HG02588 (cell line): Measurements from ENCODE around the gene SHISA6.

Source experiments
- ATAC-seq: cut with Tn5 transposase; IDR thresholded peaks from one replicate; pipeline ENCODE4 v1.9.1; 2021; ENCODE audit warnings: mild to moderate bottlenecking, moderate library complexity; ENCODE audit not compliant: unreplicated experiment

The SHISA6 gene

GRCh38 chr17:11340803-11341202, 99.8 kb downstream of the SHISA6 start:
- no peak for ATAC-seq

- no peak for ATAC-seq
These were observed 101.1 kb downstream of the SHISA6 start for GRCh38 chr17:11342138-11342537.

GRCh38 chr17:11349106-11349505, 108.1 kb downstream of the SHISA6 start:
- no peak for ATAC-seq

GRCh38 chr17:11351479-11351878, 110.5 kb downstream of the SHISA6 start:
- no peak for ATAC-seq

- no peak for ATAC-seq
These were observed 112.6 kb downstream of the SHISA6 start for GRCh38 chr17:11353601-11354000.

- no peak for ATAC-seq
These were observed 115.4 kb downstream of the SHISA6 start for GRCh38 chr17:11356371-11356770.

GRCh38 chr17:11363565-11364117, 122.6 kb downstream of the SHISA6 start:
- ATAC-seq, result no peak

GRCh38 chr17:11366272-11366850, 125.3 kb downstream of the SHISA6 start:
- ATAC-seq, result no peak

- ATAC-seq, result no peak
These were observed 128.6 kb downstream of the SHISA6 start for GRCh38 chr17:11369575-11369974.

GRCh38 chr17:11372692-11373091, 131.7 kb downstream of the SHISA6 start:
- no peak for ATAC-seq

GRCh38 chr17:11378506-11378905, 137.5 kb downstream of the SHISA6 start:
- no peak for ATAC-seq

GRCh38 chr17:11380761-11381160, 139.7 kb downstream of the SHISA6 start:
- ATAC-seq, result no peak

- no peak for ATAC-seq
These were observed 142.1 kb downstream of the SHISA6 start for GRCh38 chr17:11383157-11383556.

- no peak for ATAC-seq
These were observed 143.1 kb downstream of the SHISA6 start for GRCh38 chr17:11384131-11384530.

- ATAC-seq, result no peak
These were observed 146.6 kb downstream of the SHISA6 start for GRCh38 chr17:11387610-11388009.

GRCh38 chr17:11388054-11388453, 147.0 kb downstream of the SHISA6 start:
- no peak for ATAC-seq

- no peak for ATAC-seq
These were observed 148.6 kb downstream of the SHISA6 start for GRCh38 chr17:11389583-11389982.

- no peak for ATAC-seq
These were observed 150.1 kb downstream of the SHISA6 start for GRCh38 chr17:11391134-11391533.

GRCh38 chr17:11404431-11405276, 163.6 kb downstream of the SHISA6 start:
- ATAC-seq, result no peak

GRCh38 chr17:11406716-11407115, 165.7 kb downstream of the SHISA6 start:
- ATAC-seq, result no peak

GRCh38 chr17:11412654-11413053, 171.6 kb downstream of the SHISA6 start:
- ATAC-seq, result no peak

- ATAC-seq, result no peak
These were observed 177.3 kb downstream of the SHISA6 start for GRCh38 chr17:11418342-11418741.
